ENCODE data around the gene RAB40C.
A peak's percentile ranks its signal among the peaks of the same experiment; 100 is the strongest.

The RAB40C gene

DNA sequence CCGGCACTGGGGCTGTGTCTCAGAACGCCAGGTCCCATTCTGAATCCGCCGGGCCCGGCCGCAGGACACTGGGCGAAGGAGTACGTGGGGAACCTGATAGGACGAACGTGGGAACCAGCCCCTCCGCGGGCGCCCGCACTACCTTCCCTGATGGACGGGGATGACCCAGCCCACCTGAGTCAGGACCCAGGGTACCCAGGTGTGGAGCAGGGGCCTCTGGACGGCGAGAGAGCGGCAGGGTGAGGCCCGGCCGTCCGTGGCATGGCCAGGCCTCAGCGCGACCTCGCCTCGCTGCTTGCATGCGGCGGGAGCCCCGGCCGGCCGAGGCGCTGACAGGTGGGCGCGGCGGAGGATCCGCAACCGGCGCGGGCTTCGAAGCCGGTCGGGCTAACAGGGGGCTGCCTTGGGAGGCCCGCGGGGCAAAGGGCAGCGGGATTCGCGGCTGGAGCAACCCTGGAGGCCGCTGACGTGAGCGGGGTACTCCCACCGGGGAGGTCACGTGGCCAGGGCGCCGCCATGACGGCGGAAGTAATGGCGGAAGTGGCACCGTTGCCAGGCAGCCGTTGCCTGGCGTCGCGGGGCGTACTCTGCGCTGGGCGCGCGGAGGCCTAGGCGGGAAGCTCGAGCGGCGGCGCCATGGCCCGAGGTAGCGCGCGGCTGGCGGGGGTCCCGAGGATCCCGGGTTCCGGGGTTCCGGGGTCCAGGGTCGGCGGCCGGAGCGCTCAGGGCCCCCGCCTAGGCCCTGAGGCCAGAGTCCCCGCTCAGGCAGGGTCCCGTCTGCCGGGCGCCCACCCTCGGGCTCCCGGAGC lies 59.1 kb downstream of the RAB40C start, which contains the start of gene WDR90:
WDR90 (plus strand) TSS at position 585 of the 809 bp plus-strand sequence; CDS start at position 637, 52 bp downstream.
- peak within 1 kb of the TSS; percentile 85 for H3K4me3 ChIP-seq (ENCODE audit: low read length)
- peak; percentile 84 for DNase-seq (ENCODE audit: low read depth, low spot score)

DNA sequence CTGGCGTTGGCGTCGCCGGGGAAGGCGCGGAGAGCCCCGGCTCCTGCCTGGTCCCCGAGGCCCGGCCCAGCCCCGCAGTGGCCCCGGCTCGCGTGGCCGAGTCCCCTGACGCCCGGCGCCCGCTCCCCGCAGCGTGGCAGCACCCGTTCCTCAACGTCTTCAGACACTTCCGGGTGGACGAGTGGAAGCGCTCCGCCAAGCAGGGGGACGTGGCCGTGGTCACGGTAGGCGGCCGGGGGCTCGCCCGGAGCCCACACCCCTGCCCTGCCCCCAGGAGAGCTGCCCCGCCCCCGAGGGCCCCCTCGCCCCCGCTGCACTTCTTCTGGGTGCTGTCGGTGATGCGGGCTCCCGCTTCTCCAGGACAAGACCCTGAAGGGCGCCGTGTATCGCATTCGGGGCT lies 59.8 kb downstream of the RAB40C start:
- peak overlapping the region; percentile 85 for H3K4me3 ChIP-seq (ENCODE audit: low read length)
- DNase-seq (ENCODE audit: low read depth, low spot score): no peak

DNA sequence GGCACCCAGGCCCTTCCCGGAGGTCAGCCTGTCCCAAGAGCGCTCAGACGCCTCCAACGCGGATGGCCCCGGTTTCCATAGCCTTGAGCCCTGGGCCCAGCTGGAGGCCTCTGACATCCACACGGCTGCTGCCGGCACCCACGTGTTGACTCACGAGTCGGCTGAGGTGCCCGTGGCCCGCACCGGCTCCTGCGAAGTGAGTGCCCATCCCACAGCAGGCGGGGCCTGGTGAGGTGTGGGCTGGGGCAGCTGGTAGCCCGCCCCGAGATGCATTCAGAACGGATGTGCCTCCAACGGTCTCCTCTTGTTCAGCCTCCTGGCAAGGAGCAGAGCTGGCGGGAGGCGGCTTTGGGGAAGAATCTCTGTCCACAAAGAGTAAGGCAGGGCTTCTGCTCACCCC lies 62.0 kb downstream of the RAB40C start:
- no peak overlapping the region for H3K4me3 ChIP-seq (ENCODE audit: low read length)
- DNase-seq (ENCODE audit: low read depth, low spot score): no peak

DNA sequence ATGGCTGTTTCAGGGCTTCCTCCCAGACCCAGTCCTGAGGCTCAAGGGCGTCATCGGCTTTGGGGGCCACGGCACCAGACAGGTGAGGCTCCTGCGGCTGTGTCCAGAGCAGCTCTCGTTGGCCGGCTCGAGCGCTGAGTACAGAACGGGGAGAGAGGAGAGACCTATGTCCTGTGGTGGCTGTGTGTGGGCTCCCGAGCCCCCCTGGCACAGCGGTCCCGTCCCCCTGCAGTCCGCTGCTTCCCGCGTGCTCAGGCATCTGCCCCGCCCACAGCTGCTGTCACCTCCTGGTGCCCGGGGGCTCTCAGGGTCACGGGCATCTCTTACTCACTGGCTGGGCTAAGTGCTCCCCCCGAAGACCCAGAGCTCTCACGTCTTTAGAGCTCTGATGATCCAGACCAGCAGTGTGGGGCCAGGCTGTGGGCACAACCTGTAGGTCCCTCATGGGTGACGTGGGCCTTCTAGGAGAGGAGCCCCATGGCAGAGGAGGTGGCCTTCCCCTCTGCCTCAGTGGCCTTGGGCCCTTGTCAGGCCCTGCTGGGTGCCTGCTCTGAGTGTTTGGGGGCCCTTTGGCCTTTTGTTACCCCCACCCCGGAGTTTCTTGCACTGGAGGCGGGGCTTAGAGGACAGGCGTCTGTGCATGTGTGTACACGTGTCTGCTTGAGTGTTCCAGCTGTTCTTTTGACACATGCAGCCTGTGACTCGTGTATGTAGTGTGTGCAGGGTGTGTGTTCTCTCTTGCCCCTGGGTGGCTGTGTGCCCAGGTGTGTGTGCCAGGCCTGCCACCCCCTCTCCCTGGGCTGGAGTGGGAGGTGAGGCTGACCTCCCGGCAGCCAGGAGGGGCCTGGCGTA lies 62.8 kb downstream of the RAB40C start:
- DNase-seq (ENCODE audit: low read depth, low spot score): no peak
- H3K4me3 ChIP-seq (ENCODE audit: low read length): no peak overlapping the region

DNA sequence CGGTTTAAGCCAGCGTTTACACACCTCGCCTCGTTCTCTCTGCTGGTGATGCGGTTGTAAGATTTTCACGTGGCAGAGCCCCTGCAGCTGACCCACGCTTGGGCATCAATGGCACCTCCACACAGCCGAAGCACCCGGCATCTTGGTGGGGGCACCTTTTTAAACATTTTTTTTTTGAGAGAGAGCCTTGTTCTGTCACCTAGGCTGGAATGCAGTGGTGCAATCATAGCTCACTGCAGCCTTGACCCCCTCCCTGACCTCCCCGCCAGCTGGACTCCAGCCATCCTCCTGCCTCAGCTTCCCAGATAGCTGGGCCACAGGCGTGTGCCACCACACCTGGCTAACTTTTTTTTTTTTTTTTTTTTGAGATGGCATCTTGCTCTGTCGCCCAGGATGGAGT lies 64.2 kb downstream of the RAB40C start:
- no peak overlapping the region for H3K4me3 ChIP-seq (ENCODE audit: low read length)
- DNase-seq (ENCODE audit: low read depth, low spot score): no peak

DNA sequence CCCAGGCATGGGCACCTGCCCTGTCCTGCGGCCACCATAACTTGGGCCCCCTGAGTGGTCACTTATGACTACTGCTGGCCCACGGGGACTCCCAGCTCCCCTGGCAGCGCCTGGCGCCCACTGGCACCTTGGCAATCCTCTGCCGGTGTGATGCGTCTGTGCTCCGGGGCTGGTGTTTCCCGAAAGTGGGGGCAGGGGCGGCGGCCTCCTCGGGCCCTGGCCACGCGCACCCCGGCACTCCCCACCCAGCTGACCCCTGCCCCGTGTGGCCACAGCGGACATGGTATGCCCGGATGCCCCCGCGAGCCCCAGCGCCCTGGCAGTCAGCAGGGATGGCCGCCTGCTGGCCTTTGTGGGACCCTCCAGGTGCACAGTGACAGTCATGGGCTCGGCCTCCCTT lies 67.6 kb downstream of the RAB40C start:
- no peak overlapping the region for H3K4me3 ChIP-seq (ENCODE audit: low read length)
- DNase-seq (ENCODE audit: low read depth, low spot score): no peak

DNA sequence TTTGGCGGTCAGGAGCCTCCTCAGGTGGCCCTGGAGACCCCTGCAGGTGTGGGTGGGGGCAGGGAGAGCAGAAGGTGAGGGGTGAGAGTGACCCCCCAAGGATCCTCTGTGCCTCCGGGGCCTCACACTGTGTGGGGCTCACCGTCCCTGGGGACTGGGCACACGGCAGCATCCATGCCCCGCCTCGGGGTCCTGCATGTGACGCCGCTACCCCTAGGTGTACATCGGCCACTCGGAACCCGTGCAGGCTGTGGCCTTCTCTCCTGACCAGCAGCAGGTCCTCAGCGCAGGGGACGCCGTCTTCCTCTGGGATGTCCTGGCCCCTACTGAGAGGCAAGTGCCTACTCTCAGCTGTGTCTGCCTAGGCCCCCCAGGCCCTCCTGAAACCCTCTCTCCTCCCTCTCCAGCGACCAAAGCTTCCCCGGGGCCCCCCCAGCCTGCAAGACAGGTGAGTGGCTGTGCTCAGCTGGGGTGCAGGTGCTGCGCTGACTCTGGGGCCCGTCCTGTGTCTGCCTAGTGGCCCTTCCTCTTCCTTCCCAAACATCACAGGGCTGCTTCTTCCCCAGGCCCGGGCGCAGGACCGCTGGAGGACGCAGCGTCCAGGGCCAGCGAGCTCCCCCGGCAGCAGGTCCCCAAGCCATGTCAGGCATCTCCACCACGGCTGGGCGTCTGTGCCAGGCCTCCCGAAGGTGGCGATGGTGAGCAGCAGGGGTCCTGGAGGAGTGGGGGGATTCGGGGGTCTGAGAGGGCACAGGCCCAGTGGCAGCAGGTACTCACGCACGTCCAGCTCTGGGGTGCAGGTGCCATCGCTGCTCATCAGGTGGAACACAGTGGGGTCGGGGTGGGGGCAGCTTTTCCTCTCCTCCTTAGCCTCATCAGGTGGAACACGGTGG lies 69.1 kb downstream of the RAB40C start:
- H3K4me3 ChIP-seq (ENCODE audit: low read length): no peak overlapping the region
- no peak for DNase-seq (ENCODE audit: low read depth, low spot score)

DNA sequence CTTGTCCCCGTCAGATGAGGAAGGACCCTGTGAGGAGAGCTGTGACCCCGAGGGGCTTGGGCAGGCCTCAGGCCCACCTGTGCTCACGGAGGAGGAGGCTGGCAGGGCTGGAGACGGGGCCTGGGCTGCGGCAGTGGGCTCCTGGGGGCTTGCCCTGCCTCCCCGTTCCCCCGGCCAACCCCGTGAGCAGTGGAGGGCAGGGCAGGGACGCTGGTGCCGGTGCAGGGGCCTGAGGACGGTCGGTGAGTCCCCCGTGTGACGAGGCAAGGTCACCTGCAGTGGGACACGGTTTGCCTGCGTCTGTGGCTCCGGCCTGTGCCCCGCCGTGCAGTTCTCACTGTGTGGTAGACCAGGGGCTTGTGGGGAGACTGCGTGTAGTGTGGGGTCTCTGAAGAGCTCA lies 69.8 kb downstream of the RAB40C start:
- no peak overlapping the region for H3K4me3 ChIP-seq (ENCODE audit: low read length)
- no peak for DNase-seq (ENCODE audit: low read depth, low spot score)

DNA sequence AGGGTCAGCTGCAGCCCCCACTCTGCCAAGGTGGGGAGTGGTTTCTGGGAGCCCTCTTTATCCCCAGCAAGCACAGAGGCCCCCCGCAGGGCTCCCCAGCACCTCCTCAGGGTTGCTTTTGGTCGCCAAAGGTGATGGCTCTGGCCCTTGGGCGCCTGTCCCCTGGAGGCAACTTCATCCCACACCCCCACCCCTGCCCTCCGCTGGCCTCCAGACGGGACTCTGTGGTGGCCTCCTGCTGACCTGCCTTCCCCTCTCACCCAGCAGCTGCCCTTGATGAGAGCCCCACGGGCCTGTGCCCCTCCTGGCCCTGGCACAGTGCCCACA lies 70.2 kb downstream of the RAB40C start:
- no peak overlapping the region for H3K4me3 ChIP-seq (ENCODE audit: low read length)
- DNase-seq (ENCODE audit: low read depth, low spot score): no peak

DNA sequence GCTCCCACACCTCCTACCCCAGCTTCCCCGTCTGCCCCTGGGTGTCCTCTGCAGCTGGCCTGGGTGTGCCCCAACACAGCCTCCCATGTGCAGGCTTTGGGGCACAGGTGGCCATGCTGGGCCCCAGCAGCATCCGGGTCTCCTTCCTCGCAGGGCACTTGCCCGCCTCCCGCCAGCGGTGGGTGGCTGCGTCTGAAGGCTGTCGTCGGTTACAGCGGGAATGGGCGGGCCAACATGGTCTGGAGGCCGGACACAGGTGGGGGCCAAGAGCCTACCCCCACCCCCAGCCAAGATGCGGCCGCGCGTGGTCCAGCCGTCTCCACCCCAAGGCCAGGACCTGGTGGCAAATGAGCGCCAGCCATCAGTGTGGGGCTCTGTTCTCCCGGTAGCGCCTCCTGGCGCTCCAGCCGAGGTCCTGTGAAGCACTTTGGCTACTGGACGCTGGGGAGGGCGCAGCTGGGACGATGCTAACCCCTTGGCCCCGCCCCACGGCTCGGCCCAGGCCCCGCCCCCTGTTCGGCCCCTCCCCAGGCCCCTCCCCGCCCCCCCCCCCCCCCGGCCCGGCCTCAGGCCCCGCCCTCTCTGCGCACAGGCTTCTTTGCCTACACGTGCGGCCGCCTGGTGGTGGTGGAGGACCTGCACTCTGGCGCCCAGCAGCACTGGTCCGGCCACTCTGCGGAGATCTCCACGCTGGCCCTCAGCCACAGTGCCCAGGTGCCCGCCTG lies 70.8 kb downstream of the RAB40C start:
- H3K4me3 ChIP-seq (ENCODE audit: low read length): no peak overlapping the region

DNA sequence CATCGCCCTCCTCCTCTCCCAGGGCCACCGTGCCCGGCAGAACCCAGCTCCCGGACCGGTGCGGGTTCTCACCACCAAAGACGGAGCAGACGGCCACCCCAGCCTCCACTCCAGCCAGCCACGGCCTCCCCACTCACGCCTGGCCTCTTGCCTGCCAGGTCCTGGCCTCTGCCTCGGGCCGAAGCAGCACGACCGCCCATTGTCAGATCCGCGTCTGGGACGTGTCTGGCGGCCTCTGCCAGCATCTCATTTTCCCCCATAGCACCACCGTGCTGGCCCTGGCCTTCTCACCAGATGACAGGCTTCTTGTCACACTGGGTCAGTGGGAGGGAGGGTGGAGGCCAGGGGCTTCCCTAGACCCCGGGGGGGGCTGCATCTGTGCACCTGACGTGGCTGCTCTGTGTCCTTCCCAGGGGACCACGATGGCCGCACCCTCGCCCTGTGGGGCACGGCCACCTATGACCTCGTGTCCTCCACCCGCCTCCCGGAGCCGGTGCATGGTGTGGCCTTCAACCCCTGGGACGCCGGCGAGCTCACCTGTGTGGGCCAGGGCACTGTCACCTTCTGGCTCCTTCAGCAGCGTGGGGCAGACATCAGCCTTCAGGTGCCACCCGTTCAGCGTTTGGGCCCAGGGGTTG lies 71.4 kb downstream of the RAB40C start:
- DNase-seq (ENCODE audit: low read depth, low spot score): no peak
- H3K4me3 ChIP-seq (ENCODE audit: low read length): no peak overlapping the region

More for the DNA sequence above, 70.8 kb downstream of the RAB40C start:
- DNase-seq (ENCODE audit: low read depth, low spot score): no peak

DNA sequence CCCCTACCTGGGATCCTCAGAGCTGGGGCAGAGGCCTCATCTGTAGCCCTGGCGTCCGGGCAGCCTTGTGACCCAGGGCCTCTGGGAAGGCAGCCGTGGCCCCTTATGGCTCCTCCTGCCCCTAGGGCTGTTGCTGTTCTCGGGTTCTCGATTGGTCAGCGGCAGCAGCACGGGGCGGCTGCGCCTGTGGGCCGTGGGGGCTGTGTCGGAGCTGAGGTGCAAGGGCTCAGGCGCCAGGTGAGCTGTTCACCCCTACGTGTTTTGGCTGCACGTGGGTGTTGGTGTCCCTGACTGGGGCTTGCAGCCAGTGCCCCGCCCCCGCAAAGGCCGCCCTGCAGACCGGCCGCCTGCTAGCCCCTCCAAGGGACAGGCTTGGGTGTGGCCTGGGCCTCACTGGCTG lies 72.2 kb downstream of the RAB40C start:
- H3K4me3 ChIP-seq (ENCODE audit: low read length): no peak overlapping the region

DNA sequence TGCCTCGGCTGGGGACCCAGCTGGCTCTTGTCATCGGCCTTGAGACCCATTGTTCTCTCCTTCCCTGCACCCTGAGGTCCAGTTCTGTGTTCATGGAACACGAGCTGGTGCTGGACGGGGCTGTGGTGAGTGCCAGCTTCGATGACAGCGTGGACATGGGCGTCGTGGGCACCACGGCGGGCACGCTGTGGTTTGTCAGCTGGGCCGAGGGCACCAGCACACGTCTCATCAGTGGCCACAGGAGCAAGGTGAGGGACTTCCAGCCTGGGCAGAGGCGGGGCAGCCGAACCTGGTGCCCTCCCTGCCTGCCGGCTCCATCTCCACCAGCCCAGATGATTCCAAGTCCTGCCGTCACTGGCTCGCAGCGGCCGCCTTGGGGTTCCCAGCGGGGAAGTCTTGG lies 72.7 kb downstream of the RAB40C start:
- no peak overlapping the region for H3K4me3 ChIP-seq (ENCODE audit: low read length)
- DNase-seq (ENCODE audit: low read depth, low spot score): no peak

More for the DNA sequence above, 72.2 kb downstream of the RAB40C start:
- DNase-seq (ENCODE audit: low read depth, low spot score): no peak

DNA sequence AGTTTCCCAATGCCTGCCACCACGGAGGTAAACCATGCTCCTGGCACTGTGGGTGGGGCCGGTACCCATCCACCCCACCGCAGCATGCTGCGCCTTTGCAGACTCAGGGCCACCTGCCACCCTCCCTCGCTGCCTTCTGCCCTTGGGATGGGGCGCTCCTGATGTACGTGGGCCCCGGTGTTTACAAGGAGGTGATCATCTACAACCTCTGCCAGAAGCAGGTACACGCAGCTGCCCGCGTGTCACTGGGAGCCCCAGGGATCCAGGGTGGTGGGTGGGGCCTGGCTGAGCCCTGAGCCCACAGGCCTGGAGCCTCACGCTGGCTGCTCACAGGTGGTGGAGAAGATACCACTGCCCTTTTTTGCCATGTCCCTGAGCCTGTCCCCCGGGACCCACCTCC lies 76.7 kb downstream of the RAB40C start:
- no peak overlapping the region for H3K4me3 ChIP-seq (ENCODE audit: low read length)
- DNase-seq (ENCODE audit: low read depth, low spot score): no peak

DNA sequence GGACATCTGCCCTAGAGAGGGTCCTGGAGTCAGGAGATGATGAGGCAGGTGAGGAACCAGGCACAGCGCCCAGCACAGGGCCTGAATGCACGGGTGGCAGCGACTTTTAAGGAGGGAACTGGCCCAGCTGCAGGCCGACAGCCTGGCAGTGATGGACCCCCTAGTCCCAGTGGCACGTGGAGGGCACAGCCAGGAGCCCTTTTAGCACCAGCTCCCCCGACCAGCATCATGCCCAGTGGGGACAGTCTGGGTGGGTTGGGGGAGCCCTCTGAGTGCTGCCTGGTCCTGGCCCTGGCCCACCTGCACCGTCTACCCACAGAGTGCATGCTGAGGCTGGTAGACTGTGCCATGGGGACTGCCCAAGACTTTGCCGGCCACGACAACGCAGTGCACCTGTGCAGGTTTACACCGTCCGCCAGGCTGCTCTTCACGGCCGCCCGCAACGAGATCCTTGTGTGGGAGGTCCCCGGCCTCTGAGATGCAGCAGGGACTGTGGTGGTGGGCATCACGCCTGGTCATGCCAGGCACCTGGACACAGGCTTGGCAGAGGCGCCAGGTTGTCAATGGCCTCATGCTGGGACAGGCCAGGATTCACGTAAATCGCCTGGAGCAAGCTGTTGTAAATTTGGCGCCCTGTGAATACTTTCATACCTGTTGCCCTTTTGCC lies 77.4 kb downstream of the RAB40C start:
- no peak for DNase-seq (ENCODE audit: low read depth, low spot score)
- peak overlapping the region; percentile 50 for H3K4me3 ChIP-seq (ENCODE audit: low read length)

DNA sequence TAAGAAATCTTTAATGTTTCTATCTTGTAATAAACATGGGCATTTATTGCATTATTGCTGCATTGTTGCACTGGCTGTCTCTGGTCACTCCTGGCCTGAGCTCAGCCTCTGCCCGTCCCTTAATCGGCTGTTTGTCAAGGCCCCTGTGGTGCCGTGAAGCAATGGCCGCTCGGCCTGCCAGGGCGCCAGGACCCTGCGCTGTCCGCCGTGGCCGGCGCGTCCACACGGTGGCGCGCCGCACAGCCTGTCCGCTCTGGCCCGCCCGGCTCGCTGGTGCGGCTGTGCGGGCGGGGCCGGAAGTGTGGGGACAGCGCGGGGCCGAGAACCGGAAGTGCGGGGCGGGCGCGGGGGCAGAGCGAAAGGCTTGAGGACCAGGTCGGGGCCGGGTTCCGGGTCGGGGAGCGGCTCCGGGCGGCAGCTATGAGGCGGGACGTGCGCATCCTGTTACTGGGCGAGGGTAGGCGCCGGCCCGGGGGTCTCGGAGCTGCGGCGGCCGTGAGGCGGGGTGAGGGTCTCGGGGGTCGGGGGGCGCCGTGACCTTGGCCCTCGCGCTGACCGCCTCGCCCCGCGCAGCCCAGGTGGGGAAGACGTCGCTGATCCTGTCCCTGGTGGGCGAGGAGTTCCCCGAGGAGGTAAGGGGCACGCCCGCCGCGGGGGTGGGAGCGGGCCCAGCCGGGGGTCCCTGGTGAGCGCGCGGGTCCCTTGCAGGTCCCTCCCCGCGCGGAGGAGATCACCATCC lies 78.1 kb downstream of the RAB40C start, which contains the start of gene RHOT2:
RHOT2 (plus strand) TSS at position 353 of the 739 bp plus-strand sequence; CDS start at position 421, 68 bp downstream.
- peak; percentile 67 for DNase-seq (ENCODE audit: low read depth, low spot score)
- H3K4me3 ChIP-seq (ENCODE audit: low read length): peak within 1 kb of the TSS; percentile 76

DNA sequence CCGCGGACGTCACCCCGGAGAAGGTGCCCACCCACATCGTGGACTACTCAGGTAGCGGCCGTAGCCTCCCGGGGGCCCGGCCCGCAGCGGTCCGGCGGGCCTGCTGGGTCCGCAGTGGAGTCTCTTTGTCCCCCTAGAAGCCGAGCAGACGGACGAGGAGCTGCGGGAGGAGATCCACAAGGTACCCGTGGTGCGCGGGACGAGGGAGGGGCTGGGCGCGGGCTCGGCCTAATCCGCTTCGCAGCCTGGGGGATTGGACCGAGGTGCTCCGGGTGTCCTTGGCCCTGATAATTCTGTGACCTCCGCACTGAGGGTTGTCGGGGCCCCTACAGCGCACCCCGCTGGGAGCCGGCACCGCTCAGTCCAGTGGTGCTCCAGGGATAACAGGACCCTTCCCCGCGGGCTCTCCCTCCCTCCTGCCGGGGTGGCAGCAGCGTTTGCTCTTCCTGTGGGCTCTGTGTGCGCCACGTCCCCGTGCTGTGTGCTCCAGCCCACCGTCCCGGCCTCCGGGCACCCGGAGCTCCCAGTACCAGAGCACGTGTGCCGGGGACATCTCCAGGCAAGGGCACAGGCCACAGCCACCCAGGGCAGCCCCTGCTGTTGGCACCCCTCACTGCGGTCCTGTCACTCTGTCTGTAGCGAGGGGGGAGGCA lies 78.8 kb downstream of the RAB40C start:
- H3K4me3 ChIP-seq (ENCODE audit: low read length): peak overlapping the region; percentile 76
- DNase-seq (ENCODE audit: low read depth, low spot score): no peak
